GM19193 (cell line): ENCODE results near the gene SEMA5A.

Source experiments
- POLR2A ChIP-seq: IDR thresholded peaks from 4 replicates; pipeline ENCODE4 v1.6.1; 2011; ENCODE audit not compliant: insufficient read depth, insufficient read length; ENCODE audit errors: extremely low read depth

Gene SEMA5A

DNA sequence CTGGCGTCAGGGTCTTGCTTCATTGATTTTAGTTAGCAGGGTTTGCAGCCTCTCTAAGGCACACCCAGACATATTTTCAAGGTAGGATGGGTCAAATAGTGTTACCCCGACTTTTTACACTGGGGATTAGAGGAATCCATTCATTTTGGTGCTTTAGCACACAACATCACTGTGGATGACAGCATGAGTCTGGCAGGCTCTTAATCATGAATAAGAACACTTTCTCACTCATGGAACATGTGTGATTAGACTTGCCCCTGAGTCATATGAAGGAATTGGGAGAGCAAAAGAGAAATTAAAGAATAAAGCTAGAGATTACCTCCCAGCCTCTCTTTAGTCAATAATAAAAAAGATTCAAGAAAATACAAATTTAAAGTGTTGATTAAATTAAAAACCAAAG lies 175.6 kb downstream of the SEMA5A start:
- no peak for TF ChIP-seq POLR2A

DNA sequence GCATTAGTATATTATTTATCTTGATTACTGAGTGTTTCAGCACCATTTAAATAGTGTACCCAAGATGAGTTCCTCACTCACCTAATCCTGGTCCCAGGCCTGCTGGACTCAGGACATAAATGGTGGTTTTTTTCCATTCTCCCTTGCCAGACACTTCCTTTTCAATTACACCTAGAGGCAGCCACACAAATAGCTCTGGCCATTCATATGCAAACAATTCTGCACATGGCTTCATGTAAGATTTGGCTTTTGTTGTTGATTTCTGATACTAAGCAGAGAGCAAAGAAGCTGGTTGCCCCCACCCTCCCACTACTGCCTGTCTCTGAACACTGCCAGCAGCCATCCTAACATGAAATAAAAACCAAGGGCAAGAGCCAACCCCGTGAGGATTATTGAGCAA lies 180.4 kb downstream of the SEMA5A start:
- no peak for TF ChIP-seq POLR2A

DNA sequence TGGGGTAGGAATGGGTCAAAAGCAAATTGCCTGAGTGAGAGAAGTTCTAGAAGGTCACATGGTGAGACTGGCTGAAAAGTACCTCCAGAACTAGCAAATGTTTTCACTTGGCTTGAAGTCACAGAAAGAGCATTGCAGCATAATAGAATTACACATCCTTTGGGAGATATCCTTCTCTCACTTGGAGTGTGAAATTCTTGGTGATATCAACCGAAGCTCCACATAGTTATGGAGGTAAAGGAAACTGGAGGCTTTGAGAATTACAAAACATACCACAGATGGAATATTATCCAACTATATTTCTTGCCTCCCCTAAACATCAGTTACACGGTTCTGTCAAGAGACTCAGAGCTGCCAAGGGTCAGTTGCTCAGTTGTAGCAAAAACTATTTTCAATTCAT lies 182.4 kb downstream of the SEMA5A start:
- no peak for TF ChIP-seq POLR2A

DNA sequence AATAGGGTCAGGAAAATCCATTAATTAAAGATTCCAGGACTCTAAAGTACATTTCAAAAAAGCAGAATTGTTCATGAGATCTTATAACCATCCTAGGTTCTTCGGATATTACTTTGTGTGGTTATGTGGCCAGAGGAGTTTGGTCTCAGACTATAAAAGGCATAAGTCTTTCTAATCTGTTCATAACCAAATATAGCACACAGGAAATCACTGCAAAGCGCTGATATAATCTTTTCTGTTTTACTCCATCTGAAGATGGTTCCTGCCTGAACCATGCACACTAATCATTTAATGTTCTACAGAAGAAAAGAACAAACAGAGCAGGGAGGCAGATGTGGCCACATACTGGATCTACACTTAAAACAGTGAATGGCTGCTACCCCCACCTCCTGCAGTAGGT lies 182.8 kb downstream of the SEMA5A start:
- TF ChIP-seq POLR2A: no peak

DNA sequence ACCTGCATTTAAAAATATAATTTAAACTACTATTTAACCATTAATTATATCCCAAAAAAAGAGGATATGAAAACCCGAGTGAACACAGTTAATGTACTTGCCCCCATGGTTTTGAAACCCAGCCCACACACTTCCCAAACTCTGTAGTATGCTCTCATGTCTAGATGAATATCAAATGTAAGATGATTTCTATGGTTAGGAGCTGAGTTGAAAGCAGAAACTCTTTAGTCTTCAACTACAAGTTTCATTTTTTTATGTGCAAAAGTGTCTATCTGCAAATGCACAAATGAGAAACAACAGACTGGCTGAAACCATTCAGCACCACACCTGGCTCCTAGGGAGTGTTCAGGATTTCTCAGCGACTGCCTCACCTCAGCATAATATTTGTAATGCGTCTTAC lies 183.3 kb downstream of the SEMA5A start:
- no peak for TF ChIP-seq POLR2A

DNA sequence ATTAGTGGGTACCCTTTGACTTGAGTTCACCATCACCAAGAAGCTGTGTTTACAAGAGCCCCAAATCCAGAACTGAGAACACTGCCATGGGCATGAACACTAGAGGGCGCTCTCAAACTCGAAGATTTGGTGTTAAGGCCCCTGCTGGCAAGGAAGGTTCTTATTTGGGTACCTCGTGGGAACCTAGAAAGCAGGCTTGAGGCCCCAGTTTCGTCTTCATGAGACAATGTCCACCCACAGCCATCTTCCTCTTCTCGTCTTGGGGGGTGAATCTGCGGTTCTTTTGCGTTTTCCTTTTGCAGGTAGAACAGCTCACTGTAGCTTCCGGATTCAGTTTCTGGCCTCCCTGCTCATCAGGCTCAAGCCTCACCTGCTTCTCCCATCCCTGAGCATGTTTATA lies 184.0 kb downstream of the SEMA5A start:
- no peak for TF ChIP-seq POLR2A

DNA sequence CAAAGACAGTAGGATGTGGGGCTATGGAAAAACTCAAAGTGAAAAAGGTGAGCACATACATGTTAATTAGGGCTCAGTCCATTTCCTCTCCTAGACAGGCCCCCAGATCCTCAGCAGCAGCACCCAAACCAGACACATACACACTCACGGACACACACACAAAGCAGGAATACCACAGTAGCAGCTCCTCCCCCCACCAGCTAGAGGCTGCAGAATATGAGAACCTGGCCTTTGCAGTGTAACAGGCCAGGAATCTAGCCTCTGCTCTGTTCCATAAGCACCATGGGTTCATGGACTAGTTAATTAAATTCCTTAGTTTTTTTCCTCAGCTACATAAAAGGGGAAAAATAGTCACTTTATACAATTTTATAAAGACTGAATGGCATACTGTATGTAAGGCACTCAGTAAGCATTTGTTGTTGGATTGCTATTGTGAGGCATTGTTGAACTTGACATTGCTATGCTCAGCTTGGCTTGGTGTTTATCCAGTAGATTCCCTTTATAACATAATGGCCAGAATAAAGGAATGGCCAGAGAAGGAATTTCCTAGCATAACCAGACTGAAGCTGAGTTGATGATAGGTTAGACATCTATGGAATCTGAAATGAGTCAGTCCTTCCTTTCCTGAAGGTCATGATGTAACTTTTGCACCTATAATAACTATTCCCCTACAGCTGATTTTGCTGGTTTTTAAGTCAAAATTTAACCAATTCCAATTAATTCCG lies 186.8 kb downstream of the SEMA5A start:
- TF ChIP-seq POLR2A: no peak

DNA sequence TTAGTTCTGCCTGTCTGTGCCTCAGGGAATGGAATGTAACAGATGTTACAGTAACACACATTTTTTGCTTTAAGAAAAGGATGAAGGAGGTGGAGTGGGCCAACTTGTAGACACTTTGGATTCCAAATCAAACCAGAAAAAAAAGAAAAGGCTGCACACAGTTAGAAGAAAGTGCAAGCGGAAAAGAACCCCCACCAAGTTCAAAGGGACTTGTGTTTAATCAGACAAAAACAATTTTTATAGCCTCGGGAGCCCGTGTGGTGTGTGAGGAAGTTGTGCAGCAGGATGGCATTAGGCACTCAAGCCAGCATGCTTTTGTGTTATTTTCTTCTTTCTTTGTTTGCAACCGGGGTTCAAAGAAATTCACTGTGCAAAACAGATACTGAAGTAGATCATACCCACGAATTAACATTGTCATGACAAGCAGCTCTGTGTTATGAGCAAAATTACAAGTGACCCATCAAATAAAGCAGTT lies 189.5 kb downstream of the SEMA5A start:
- no peak for TF ChIP-seq POLR2A

DNA sequence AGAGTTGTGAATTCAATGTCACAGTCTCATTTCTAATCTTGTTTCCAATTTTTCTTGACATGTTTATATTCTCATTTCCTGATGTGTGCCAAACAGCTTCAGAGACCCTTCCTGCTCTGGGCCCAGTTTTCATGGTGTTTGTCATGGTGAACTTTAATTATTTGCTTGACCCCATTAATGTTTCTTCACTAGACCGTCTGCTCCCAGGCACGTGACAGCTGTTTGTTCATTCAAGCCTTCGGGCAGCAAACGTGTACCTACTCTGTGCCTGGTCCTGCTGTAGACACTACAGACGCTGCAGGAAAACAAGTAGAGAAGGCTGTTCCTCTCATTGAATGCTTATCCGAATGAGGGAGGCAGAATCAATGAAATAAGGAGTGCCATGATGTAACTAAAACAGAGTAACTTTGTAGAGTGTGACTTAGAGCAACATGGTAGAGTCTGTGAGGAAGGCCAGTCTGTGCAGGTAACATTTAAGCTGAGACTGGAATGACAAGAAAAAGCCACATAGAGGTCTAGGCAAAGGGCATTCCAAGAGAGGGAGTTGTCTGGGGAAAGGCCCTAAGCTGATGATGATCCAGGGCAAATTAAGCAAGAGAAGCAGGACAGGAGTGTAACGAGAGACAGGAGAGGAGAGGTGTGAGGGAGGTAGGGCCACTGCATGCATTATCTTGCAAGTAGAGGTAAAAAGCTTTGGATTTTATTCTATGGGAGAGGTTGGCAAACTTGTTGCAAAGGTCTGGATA lies 191.4 kb downstream of the SEMA5A start:
- no peak for TF ChIP-seq POLR2A

DNA sequence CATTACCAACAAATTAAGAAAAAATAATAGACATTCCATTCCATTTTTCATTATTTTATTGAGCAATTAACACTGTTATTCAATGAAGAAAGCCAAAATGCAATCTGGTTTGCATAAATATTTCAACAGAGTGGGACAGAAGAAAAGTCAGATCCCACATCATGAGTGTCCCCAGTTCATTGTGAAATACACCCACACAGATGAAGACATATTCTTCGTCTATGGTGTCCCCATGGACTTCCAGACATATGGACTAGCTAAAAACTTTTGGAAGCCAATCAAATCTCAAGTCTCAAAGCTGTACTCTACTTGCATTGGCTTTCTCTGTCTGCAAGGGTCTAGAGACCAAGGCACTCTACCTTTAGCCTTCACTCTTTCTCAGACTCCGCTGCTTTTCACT lies 194.3 kb downstream of the SEMA5A start:
- TF ChIP-seq POLR2A: no peak

DNA sequence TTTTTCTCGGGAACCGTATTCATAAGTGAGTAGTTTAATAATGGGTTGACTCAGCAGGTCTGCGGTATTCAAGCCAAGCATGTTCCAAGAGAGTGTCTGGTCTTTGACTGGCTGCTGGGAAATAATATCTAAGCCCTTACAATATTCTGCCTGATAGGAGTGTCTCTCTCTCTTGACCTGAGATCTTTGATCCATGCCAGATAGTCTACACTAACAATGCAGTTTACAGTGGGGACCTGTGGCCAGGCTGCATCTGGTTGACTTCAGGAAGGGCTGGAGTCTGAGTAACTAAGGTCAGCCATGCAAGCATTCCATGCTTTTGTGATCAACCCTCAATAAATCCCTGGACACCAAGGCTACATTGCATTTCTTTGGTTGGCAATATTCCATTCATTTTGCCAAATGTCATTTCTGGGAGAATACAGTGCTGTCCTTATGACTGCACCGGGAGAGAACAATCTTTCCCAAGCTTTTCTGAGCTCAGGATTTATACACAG lies 195.5 kb downstream of the SEMA5A start:
- no peak for TF ChIP-seq POLR2A

DNA sequence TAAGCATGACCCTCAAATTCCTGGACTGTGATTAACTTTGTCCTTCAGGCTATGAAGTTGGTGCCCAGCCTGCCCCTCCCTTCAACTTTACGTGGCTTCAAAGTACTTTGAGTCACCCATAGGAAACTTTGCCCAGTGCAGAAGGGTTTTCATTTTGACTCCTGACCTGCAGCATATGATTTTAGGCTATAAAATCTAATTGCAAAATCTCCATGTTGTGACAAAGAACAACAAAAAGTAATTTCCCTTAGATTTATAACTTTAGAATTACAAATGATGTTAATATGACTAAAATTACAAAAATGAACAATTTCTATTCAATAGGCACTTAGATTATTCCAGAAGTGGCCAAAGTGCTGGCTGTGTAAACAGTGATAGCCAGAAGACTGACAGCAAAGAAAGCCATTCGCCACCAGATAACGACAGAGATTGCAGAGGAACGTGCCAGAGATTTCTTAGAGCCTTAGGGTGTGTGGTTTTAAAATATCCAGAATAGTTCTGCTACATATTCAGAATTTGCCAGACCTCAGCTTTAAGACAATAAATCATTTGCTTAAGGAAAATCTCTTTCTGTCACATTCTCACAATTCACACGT lies 197.4 kb downstream of the SEMA5A start:
- no peak for TF ChIP-seq POLR2A

DNA sequence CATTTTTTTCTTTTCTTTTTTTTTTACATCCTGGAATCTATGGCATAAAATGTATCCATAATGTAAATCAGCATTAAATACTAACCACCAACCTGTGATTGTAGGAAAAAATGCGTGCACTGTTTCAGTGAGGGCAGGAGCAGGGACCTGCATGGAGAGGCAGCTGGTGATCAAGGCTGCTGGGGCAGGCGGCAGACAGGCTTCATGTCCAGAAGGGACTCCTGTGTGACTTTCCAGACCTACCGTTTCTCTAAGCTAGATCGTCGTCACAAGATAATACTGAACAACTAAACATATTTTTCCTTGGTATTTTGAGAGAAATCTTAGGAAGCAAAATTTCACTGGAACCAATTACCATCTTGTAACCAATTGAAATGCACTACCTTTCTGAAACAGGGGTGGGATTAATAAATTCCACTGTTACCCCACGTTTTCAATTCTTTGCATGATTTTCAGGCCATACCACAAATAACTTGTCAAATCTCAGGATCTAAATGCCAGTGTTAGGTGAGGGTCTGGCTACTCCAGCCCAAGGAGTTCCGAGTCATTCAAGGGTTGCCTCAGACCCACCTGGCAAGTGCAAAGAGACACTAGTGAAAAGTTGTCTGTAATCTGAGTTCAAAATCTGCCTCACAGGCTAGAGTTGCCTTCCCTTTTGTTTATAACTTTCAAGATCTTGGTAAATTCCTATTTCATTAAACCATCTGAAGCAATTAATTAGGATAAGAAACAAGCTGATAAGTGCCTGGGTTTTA lies 198.2 kb downstream of the SEMA5A start:
- no peak for TF ChIP-seq POLR2A

DNA sequence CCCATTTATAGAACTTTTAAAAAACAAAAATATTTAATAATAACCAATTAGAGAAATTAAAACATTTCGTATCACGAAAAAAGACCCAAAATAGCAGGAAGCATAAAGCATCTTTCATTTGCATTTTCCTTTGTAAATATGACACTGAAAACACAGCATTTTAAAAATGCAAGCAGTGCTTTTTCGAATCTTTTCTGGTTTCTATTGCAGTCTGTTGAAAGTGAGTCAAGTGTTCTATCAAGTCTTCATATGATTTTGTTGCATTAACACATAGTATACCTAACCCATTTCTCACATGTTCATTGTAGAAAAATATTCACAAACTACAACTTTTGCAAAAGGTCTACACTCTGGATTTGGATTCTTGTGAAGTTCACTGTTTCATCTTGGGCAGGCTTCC lies 198.8 kb downstream of the SEMA5A start:
- TF ChIP-seq POLR2A: no peak

DNA sequence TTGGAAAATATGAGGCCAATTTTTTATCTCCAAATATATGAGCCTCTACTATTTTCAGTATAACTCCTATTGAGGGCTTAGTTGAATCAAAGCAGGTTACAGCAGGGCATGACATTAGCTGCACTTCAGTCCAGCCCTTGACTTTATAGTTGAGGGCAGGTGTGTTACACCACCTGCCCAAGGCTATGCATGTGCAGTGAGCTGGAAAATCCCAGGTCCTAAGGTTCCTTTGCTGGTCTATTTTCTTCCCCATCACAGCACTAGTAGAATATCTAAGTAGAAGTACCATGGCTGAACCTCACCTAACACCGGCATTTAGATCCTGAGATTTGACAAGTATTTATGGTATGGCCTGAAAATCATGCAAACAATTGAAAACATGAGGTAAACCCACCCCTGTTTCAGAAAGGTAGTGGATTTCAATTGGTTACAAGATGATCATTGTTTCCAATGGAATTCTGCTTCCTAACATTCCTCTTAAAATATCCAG lies 201.1 kb downstream of the SEMA5A start:
- TF ChIP-seq POLR2A: no peak

DNA sequence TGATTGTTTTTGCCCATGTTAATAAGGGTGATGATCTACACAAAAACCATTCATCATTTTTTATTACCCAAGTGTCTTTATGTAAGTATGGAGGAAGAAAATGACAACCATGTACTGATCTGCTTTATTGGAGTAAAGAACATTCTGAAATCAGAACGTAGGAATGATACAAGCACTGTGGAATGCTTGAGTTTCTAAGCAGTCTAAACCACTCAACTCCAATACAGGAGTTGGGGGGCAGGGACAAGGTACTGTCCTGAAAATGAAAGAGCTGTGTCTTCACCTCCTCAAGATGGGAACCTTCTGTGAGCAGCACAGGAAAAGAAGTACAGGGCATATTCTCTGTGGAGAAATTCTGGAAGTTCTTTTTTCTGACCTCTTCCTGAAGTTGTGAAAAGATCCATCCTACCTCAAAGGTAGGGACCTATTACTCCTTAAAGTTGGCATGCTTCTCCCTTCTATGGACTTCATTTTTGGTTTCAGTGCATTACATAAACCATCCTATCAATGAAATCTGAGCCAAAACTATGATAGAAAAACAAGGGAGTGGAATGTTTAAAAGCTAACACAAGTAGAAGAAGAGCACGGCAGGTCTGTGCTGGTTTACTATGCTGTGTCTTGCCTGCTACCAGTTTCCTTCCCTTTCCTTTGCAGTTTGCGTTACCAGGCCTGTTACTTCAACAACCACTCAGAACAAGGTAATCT lies 202.6 kb downstream of the SEMA5A start:
- TF ChIP-seq POLR2A: no peak
